ENCODE data around the gene LGR4. TPM values are rescaled to one million over a fixed set of nuclear protein-coding genes. Genes with fewer than 3 reads are reported as not detected.
"Not testable (repeated sequence)": the region's sequence is repeated elsewhere in the genome, so short reads cannot be mapped to it uniquely, and the experiment has no call there.

Gene LGR4
- total and polyA plus RNA-seq, 3 donors from 2014 or later, result 33.0 to 120 (median 95.9) TPM

DNA sequence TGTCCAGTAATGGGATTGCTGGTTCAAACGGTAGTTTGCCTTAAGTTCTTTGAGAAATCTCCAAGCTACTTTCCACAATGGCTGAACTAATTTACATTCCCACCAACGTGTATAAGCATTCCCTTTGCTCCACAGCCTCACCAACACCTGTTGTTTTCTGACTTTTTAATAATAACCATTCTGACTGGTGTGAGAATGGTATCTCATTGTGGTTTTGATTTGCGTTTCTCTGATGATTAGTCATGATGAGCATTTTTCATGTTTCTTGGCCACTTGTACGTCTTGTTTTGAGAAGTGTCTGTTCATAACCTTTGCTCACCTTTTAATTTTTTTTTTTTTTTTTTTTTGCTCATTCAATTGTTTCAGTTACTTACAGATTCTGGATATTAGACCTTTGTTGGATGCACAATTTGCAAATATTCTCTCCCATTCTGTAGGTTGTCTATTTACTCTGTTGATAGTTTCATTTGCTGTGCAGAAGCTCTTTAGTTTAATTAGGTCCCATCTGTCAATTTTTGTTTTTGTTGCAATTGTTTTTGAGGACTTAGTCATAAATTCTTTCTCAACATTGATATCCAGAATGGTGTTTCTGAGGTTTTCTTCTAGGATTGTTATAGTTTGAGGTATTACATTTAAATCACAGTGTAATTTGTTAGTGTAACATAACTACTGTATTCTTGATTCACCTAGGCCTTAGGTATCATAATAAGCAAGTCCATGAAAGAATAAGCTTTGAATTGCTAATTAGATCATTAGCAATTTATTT, 142.5 kb downstream of the LGR4 start:
- H3K27me3 ChIP-seq, result no peaks in the 10 kb centered on the region
- H3K9me3 ChIP-seq, result no peaks in the 10 kb centered on the region
- H3K4me3 ChIP-seq, result no peak overlapping the region
- intact Hi-C loops (cut with DNase I; ENCODE audit: low total_unique reads), result no loop called here
- no peaks in the 10 kb centered on the region for H3K36me3 ChIP-seq (ENCODE audit: low read depth, missing control alignments)
- 92 to 93% methylated on average over 4 of the region's 4 CpGs for WGBS, 2 donors
- DNase-seq, result no peak
- peaks cover 12% of the 10 kb centered on the region for H3K4me1 ChIP-seq
- TF ChIP-seq POLR2A (IDR thresholded peaks at IDR 0.05), result no peak
- TF ChIP-seq, protein P1, sequence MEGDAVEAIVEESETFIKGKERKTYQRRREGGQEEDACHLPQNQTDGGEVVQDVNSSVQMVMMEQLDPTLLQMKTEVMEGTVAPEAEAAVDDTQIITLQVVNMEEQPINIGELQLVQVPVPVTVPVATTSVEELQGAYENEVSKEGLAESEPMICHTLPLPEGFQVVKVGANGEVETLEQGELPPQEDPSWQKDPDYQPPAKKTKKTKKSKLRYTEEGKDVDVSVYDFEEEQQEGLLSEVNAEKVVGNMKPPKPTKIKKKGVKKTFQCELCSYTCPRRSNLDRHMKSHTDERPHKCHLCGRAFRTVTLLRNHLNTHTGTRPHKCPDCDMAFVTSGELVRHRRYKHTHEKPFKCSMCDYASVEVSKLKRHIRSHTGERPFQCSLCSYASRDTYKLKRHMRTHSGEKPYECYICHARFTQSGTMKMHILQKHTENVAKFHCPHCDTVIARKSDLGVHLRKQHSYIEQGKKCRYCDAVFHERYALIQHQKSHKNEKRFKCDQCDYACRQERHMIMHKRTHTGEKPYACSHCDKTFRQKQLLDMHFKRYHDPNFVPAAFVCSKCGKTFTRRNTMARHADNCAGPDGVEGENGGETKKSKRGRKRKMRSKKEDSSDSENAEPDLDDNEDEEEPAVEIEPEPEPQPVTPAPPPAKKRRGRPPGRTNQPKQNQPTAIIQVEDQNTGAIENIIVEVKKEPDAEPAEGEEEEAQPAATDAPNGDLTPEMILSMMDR (IDR thresholded peaks at IDR 0.05), result no peak
- H3K27ac ChIP-seq, result no peak overlapping the region

DNA sequence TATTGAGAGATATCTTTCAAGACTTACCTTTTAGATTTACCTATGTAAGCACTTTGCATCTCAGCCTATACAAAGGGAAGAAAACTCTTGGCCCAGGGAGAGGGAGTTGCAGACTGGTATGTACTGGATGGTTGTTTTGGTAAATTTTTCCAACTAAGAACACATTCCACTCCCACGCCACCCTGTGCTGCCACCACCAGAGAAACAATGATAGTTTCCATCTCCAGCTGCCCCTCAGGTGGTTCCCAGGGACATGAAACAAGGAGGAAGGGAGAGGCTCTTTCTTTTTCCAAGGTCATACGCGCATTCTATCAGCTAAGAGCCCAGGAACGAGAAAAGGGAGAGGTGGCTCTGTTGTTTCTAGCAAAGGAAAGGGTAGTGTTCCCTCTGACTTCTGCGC, 144.0 kb downstream of the LGR4 start:
- no peak overlapping the region for H3K4me3 ChIP-seq
- no peak overlapping the region for H3K27ac ChIP-seq
- TF ChIP-seq, protein P1 (IDR thresholded peaks at IDR 0.05), result no peak
- TF ChIP-seq POLR2A (IDR thresholded peaks at IDR 0.05), result no peak
- 72 to 77% methylated on average over 5 of the region's 5 CpGs for WGBS, 2 donors
- H3K36me3 ChIP-seq (ENCODE audit: low read depth, missing control alignments), result no peaks in the 10 kb centered on the region
- intact Hi-C loops (cut with DNase I; ENCODE audit: low total_unique reads), result no loop called here
- no peaks in the 10 kb centered on the region for H3K27me3 ChIP-seq
- H3K9me3 ChIP-seq, result no peaks in the 10 kb centered on the region
- DNase-seq, result peak; percentile 68
- peaks cover 4% of the 10 kb centered on the region for H3K4me1 ChIP-seq

DNA sequence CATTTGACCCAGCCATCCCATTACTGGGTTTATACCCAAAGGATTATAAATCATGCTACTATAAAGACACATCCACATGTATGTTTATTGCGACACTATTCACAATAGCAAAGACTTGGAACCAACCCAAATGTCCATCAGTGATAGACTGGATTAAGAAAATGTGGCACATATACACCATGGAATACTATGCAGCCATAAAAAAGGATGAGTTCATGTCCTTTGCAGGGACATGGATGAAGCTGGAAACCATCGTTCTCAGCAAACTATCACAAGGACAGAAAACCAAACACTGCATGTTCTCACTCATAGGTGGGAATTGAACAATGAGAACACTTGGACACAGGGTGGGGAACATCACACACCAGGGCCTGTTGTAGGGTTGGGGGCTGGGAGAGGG, 145.5 kb downstream of the LGR4 start:
- 96 to 100% methylated on average over 2 of the region's 2 CpGs for WGBS, 2 donors
- DNase-seq; H3K27ac ChIP-seq; H3K36me3 ChIP-seq (ENCODE audit: low read depth, missing control alignments); H3K27me3 ChIP-seq; H3K9me3 ChIP-seq; H3K4me1 ChIP-seq; intact Hi-C loops (cut with DNase I; ENCODE audit: low total_unique reads); H3K4me3 ChIP-seq: not testable (repeated sequence)

DNA sequence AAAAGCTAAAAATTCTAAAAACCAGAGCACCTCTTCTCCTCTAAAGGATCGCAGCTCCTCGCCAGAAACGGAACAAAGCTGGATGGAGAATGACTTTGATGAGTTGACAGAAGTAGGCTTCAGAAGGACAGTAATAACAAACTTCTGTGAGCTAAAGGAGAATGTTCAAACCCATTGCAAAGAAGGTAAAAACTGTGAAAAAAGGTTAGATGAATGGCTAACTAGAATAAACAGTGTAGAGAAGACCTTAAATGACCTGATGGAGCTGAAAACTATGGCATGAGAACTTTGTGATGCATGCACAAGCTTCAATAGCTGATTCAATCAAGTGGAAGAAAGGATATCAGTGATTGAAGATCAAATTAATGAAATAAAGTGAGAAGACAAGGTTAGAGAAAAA, 150.4 kb downstream of the LGR4 start:
- H3K9me3 ChIP-seq; H3K27ac ChIP-seq; H3K4me3 ChIP-seq; DNase-seq; H3K36me3 ChIP-seq (ENCODE audit: low read depth, missing control alignments); H3K27me3 ChIP-seq; H3K4me1 ChIP-seq; intact Hi-C loops (cut with DNase I; ENCODE audit: low total_unique reads): not testable (repeated sequence)
- 81 to 94% methylated on average over 3 of the region's 3 CpGs for WGBS, 2 donors

DNA sequence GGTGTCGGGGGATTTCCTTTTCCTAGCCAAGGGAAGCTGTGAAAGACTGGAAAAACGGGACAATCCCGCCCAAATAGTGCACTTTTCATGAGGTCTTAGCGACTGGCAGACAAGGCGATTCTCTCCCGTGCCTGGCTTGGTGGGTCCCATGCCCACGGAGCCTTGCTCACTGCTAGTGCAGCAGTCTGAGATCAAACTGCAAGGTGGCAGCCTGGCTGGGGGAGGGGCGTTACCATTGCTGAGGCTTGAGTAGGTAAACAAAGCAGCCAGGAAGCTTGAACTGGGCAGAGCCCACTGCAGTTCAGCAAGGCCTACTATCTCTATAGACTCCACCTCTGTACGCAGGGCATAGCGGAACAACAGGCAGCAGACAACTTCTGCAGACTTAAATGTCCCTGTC, 151.2 kb downstream of the LGR4 start:
- H3K27ac ChIP-seq; intact Hi-C loops (cut with DNase I; ENCODE audit: low total_unique reads); DNase-seq; H3K9me3 ChIP-seq; H3K36me3 ChIP-seq (ENCODE audit: low read depth, missing control alignments); H3K4me3 ChIP-seq; H3K4me1 ChIP-seq; H3K27me3 ChIP-seq: not testable (repeated sequence)
- WGBS, 2 donors, result 93 to 97% methylated on average over 10 of the region's 10 CpGs

DNA sequence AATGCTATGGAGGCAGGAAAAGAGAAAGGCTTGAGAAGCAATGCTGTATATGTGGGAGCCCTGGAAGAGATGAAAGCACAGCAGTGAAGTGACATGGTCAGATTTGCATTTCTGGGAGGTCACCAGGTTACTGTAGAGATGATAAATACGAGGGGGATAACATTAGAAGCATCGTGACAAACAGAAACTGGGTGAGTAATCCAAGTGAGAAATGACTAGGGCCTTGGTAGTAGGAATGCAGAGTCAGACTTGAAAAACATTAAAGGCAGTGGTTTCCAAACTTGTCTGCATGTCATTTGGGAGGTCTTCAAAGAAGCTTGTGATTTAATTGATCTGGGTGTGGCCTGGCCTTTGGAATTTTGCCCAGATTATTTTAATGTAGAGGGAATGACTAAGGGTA, 153.5 kb downstream of the LGR4 start:
- DNase-seq, result no peak
- no peaks in the 10 kb centered on the region for H3K9me3 ChIP-seq
- TF ChIP-seq, protein P1 (IDR thresholded peaks at IDR 0.05), result no peak
- no peaks in the 10 kb centered on the region for H3K4me1 ChIP-seq
- no peak overlapping the region for H3K27ac ChIP-seq
- WGBS, 2 donors, result 59 to 78% methylated on average over 2 of the region's 2 CpGs
- H3K36me3 ChIP-seq (ENCODE audit: low read depth, missing control alignments), result no peaks in the 10 kb centered on the region
- H3K4me3 ChIP-seq, result no peak overlapping the region
- intact Hi-C loops (cut with DNase I; ENCODE audit: low total_unique reads), result no loop called here
- no peaks in the 10 kb centered on the region for H3K27me3 ChIP-seq

Measured in testis (tissue), 3 donors.